GM18870 (cell line): ENCODE data around the gene ZDHHC1.

Experiments used
- ATAC-seq: cut with Tn5 transposase; IDR thresholded peaks from one replicate; pipeline ENCODE4 v1.9.1; 2021; ENCODE audit warnings: moderate library complexity; ENCODE audit not compliant: unreplicated experiment

The ZDHHC1 gene, protein sequence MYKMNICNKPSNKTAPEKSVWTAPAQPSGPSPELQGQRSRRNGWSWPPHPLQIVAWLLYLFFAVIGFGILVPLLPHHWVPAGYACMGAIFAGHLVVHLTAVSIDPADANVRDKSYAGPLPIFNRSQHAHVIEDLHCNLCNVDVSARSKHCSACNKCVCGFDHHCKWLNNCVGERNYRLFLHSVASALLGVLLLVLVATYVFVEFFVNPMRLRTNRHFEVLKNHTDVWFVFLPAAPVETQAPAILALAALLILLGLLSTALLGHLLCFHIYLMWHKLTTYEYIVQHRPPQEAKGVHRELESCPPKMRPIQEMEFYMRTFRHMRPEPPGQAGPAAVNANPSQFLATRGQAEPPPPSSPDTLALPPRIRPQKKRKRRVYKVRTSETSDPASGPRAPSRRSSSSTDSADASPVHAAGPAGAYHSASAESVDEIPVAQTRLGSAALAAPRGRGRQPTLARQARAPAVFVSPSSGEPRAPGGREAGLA

DNA sequence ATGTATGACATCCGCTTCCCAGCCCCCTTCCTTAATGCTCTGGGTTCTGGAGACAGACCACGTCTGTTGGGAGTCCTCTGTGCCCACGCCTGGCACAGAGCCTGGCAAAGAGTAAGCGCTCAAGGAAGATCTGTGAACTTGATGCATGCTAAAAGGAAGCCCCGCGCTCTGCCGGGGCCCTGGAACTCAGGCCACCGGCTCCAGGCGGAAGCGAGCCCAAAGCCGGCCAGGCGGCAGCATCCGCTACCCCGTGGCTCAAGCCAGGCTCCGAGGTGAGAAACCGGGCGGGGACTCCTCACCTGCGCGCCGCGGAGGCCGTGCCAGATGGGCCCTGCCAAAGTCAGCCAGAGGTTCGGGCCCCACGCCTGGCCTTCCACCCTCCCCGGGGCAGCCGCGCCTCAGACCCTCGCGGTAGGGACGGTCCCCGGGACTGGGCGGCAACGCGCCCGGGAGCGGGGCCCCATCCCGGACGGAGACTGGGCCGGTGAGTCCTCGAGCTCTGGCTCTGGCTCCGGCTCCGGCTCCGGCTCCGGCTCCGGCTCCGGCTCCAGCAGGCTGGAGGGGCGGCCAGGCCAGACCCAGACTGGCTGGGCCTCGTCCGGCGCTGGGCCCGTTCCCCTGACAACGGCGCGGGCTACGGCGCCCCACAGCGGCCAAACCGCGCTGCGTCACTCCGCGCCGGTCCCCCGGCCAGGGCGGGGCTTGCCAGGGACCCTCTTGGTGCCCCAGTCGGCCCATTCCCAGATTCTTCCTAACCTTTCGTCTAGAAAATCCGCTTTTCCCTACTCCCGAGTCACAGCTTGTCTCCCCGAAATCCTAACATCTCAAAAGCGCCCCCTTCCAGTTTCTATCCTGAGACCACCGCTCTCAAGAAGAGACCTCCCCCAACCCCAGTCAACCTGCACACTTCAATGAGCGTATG is at the start of gene ZDHHC1:
TSS of gene ZDHHC1 (minus strand) at position 606 of the 922 bp plus-strand sequence. CDS start 8,702 bp downstream, outside the sequence.
- ATAC-seq, result no peak

DNA sequence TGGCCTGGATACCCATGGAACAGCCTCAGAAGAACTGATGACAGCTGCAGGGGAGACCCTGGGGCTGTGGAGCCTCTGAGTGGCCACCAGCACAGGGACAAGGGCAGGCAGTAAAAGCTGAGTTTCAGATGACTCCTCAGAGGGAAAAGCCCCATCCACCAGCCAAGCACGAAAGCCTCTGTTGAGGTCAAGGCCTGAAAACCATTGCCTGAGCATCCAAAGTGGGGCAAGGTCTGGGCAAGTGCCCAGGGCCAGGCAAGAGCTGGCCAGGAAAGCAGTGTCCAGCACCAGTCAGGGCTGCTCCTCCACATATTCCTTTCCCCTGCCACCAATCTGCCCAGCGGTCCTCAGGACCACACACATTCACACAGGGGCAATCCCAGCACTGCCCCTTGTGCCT is 48.3 kb upstream of the ZDHHC1 start:
- ATAC-seq, result no peak

DNA sequence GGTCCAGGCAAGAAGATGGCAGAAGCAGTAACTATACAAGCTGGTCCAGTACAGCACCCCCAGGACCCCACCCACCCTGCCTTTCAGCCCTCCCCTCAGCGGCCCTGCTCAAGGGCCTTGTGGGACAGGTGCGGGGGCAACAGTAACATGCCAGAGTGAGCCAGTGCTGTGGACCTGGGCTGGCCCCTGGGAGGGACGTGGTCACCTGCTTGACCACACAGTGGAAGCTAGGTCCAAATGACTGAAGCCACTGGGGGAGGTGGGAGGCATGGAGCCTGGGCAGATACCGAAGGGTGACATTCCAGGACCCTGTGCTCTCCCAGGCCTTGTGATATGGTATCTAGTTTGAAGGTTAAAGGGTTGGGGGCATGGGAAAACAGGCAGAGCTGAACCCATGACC is 47.4 kb upstream of the ZDHHC1 start:
- no peak for ATAC-seq

DNA sequence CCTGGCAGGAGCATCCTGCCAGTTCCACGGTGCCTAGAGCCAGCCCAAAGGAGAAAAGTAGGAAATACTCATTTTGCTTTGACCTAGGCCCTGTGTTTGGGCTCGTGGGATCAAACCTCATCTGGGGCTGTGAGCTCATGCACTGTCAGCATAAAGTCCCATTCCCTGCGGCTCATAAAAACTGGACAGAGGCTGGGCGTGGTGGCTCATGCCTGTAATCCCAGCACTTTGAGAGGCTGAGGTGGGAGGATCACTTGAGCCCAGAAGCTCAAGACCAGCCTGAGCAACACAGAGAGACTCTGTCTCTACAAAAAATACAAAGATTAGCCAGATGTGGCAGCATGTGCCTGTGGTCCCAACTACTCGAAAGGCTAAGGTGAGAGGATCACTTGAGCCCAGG is 46.8 kb upstream of the ZDHHC1 start:
- no peak for ATAC-seq

DNA sequence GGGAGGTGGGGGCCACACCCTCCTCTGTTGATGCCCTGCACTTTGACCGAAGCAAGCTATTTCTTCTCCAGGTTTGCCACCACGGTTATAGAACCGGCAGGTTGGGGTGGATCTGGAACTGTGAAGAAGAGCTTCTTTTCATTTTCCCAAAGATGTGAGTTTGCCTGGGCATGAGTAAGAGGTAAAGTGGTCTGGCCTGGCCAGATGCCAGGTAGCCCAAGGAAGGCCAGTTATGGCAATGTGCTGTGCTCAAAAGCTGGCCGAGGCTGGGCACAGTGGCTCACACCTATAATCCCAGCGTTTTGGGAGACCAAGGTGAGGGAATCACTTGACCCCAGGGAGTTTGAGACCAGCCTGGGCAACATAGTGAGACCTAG is 46.0 kb upstream of the ZDHHC1 start:
- no peak for ATAC-seq

DNA sequence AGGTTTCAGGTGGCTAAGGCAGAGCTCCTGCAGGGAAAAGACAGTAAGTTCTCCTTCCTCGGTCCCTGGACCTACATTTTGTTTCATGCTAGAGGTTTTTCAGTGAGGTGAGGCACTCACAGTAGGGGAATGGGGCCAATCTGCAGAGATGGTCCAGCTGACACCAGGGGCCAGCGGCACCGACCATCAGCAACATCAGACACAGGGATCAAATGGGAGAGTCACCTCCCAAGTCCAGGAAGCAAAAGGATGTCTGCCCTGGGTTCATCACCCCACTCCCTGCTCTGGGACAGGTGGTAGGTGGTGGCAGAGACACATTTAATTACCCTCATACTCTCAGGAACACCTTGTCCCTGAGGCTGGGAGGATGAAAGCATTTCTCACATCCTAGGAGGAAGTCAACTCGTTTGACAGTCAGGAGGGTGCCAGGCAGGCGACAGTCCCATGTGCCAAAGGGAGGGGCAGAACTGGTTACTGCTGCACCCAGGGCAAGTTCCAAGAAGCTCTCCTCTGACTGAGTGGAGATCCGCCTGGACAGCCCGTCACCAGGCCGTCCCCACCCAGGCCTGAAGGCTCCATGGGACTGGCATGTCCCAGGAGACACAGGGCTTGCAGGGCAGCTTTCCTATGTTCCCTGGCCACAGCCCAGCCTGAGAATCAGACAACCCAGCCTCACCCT is 45.5 kb upstream of the ZDHHC1 start:
- no peak for ATAC-seq

DNA sequence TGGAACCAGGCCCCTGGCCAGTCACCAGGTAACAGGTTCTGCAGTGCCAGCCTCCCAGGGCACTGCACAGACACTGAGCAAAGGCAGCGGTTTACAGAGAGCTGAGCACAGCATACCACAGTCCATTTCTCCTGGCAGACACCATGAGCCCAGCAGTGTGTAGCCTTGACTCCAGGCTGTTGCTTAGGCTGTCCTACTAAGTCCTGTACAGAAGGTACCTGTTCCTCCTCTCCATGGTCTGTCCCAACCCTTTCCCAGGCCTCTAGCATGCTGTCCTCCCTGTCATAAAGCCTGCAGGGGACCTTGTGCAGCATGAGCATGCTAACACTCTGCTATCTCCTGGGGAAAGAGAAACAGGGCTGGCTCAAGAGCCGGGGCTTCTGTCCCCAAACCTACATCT is 44.7 kb upstream of the ZDHHC1 start:
- no peak for ATAC-seq

DNA sequence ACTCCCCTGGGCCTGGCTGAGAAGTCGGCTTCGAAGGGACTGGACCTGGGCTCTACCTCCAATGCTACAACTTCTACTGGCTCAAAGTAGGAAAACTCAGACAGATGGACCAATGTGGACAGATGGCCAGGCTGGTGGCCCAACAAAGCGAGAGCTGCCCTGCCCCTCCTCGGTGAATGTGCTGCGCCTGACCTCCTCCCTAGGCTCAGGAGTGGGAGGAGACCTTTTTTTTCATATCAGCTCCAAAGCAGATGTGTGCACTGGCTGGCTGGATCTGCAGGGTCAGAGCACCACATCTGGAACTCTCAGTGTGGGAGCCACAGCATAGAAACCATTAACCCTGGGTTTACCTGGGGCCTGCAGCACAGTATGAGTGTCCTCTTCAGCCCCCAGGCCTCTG is 43.9 kb upstream of the ZDHHC1 start:
- no peak for ATAC-seq

DNA sequence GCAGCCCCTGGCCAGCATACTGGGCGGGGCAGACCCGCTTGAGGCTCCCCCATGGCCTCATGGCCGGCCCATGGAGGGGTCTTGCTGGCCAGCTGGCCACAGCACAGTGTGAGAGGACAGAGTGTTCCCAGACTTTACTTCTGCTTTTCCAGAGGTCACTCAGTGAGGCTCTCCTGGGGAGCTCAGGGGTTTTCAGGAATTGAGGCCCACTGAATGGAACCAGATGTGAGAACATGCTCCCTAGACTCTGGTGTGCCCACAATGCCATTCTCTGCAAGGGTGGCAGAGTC is 43.5 kb upstream of the ZDHHC1 start:
- no peak for ATAC-seq

DNA sequence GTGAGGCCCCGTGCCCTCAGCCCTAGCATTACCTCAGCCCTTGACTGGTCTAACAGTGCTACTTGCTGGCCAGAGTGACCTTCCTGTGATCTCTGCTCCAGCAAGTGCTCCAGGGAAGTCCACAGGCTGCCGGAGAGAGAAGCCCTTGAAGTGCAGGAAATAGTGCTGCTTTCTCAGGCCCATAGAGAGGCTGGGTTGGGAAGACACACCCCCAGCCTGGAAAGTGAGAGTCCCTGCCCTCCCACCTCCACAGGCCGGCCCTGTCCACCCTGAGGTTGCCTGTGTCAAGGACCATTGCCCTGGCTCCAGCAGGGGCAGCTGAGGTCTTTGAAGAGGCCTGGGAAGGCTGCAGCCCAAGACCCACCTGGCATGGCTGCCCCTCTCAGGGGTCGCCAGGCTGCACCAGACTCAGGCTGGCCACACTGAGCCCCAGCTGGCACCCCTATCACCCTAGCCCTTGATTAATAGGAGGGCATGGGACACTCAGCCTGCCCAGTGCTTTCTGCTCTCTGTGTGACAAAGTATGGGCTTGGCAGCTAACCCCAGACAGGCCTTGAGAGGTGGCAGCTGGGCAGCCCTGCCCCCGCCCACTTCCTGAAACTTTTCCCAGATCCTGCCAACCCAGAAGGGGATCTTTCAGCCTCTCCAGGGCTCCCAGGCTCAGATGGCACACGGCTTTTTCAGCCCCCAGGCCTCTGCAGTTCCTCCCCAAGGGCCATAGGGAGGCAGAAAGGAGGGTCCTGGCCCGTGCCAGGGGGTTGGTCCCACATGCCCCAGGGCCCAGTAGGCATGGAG is 43.0 kb upstream of the ZDHHC1 start:
- ATAC-seq, result no peak

DNA sequence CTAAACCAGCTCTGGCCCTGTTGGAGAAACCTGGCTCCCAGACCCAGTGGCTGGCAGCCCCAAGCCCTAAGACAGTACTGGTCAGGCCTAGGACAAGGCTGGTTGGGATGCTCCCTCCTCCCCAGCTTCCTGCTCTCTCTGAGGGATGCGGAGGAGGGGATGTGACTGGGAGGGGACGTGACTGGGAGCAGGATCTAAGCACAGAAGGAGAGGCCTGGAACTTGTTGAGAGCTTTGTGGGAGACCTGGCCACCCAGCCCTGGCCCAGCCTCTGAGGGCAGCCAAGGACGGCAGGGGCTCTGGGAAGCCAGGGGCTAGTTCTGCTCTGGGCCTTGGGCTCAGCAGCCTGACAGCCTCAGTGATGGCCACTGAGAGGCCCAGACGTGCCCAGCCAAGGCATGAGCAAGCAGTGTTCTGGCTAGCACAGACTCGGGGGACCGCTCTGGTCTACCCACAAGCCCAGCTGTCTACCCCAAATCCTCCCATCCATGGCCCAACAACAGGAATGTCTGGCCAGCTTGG is 41.9 kb upstream of the ZDHHC1 start:
- ATAC-seq, result no peak

DNA sequence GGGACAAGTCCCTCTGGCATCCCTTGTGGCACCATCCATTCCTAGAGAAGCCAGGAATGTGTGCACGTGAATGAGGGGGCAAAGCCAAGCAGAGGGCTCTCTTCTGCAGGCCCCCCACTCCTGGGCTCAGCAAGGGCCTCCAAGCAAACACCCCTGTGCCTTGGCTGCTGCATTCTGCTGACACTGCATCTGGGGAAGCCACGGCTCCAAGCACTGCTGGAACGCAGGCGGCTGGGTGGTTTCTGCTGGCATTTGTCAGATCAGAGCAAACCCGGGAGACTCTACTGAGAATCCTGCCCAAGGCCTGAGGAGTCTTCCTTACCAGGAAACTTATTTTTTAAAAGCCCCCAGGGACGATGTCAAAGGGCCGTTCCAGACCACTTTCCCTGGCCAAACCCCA is 41.3 kb upstream of the ZDHHC1 start:
- no peak for ATAC-seq

DNA sequence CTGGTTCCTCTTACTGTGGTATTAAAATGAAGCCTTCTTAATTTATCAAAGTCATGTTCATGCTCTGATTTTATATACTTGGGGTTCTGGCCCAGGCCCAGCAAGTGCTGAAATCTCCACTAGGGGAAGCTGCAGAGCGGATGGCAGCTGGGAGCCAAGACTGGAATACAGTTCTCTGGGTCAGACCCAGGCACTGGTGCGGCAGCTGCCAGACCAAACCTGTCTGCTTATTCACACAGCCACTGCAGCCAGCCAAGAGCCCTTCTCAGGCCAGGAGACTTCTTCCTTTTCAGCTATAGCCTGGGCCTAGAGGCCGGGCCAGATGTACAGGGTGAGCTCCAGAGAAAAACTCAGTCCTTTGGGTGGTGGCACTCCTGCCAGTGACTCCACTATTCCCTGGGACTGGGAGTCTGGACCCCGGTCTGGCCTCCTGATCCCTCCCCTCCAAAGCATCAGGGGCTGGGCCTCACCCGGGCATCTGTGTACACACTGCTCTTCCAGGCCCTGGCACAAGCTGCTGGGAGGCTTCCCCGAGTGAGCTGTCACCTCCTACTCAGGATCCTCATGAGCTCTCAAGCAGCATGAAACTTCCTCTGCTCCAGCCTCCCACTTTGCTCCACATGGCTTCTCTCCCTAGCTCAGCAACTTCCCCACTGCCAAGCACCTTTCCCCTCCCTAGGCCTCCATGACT is 40.3 kb upstream of the ZDHHC1 start:
- ATAC-seq, result no peak

DNA sequence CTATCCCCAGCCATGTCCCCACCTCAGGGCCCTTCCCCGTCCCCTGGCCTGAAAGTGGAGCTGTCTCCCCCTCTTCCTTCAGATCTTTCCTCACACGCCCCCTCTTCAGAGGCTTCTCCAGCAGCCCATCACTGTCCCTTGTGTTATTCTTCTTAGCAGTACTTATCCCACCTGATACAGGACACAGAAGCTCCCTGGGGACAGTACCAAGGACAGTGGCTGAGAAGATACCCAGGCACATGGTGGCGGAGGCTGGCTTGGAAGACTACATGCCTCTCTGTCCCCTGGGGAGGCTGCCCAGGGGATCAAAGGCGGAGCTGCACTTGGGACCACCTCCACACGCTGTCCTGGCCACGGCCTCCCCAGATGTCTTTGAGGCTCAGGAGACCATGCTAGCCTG is 38.6 kb upstream of the ZDHHC1 start:
- no peak for ATAC-seq

DNA sequence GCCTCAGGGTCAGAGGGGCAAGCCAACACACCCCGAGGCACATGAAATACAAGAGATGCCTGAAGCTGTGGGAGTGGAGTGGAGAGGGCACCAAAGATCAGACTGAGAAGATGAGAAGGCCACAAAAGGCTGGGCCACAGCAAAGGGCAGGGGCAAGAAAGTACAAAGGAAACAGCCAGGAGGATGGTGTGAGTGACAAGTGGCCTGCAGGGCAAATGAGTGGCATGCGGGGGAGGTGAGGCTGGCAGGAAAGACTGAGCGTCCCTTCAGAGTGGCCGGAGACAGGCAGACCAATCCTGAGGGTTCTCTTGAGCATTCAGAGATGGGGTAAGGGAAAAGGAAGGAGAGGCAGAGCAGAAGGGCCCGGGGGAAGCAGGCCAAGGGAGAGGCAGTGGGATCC is 37.8 kb upstream of the ZDHHC1 start:
- no peak for ATAC-seq

DNA sequence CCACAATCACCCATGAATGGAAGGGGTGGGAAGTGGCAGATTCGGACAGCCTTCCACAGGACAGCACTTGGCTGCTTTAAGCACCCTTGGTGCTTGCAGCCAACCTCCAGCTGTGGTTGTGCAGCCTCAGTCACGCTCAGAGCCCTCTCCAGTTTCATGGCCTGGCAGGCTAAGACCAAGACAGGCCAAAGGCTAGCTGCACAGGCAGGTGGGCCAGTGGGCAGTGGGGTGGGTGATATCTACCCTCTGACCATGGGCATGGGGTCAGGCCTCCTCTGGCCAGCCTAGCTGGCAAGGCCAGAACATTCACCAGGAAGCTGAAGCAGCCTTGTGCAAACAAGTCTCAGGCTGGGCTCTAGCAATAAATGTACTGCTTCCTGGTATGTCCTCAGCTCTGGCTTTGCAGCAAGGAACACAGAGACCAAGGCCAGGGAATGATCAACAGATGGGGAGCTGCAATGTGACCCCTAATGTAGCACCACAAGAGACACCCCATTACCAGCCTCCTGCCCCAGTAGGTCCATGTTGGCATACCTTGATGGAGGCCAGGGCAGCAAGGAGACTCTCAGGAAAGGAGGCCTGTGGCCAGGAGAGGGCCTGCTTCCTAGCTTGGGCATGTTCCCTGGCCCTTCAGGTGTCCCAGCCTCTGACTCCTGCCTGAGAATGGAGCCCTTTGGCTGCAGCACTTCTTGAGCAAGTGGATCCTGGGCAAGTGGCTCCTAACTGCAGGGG is 35.6 kb upstream of the ZDHHC1 start:
- no peak for ATAC-seq

DNA sequence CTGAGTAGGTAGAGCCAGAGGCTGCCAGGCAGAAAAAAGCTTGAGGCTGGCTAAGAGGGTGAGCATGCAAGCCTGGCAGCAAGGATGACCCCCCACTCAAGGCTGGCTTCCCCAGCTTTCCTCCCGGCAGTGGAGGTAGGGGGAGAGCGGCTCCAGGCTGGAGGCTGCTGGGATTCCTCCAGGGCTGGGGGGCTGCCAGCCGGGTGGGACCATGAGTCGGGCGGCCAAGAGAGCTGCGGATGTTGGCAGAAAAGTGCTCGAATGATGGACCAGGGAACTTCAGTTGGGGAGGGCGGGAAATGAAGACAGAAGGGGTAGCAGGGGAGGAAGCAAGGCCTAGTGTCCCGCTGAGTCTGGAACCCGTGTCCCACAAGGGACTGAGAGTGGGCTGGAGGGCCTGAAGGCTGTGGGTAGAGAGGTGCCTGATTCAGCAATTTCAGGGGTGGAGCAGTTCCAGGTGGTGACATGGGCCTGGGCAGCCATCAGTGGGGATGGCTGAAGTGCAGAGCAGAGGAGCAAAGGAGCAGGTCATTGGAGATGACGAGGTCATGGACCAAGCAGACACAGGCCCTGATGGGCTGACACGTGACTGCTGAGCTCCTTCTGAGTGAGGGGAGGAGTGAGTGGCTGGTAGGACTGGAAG is 34.9 kb upstream of the ZDHHC1 start:
- ATAC-seq, result no peak

DNA sequence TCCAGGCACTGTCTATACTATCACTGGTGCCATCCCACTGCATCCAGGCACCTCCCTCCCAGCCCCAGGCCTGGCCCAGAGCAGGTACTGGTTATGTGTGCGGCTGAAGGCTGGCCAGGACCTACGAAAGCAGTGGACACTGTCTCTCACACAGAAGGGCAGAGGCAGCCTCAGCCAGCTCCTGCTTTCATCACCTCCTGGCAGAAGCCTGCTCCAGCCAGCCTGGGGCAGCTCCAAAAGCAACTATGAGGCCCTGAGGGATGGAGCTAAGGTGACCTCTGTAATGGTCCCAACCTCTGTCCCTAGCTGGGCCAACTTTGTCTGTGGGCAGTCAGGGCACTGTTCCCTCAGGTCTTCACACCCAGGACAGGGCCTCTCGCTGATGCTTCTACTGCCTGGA is 33.5 kb upstream of the ZDHHC1 start:
- ATAC-seq, result no peak

DNA sequence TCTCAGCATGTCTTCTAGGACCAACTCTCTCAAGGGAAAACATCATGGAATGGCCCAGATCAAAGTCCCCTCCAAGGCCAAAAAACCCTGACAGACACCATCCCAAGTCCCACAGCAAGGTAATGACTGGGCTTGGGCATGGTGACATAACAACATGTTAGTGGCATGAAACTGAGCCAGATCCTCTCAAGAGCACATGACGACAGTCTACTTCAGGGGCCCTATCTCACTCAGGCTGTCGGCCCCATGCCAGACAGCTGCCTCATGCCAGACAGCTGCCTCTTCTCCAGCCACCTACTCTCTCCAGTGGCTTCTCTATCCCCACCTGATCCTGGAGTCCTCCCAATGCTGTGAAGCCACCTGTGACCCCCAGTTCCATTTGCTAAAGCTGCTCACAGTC is 33.1 kb upstream of the ZDHHC1 start:
- ATAC-seq, result no peak
